ENCODE data around the gene NPR1.

DNA sequence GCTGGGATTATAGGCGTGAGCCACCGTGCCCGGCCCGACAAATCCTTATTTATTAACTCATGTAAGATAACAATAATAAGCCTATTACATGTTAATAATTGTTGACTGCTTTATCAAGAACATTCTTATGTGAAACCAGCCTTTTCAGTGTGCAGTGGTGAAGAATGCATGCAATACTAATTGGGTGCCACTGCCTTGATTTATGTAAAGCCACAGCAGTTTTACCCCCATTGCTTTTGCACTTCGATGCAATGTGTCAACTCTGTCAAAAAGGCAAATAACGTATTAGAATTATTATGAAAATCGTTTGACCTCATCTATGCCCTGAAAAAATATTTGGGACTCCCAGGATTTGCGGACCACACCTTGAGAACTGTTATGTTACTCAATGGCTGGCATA lies 18.3 kb downstream of the NPR1 start:
- TF ChIP-seq ZNF232 (CRISPR knock-in tag; IDR thresholded peaks at IDR 0.05; ENCODE audit: borderline replicate concordance) (no peak), POLR2A (IDR thresholded peaks at IDR 0.05; ENCODE audit: insufficient read depth in 1 of 2, low read depth in 2 of 2, low read length in 2 of 2) (no peak), ZBTB7B (CRISPR knock-in tag; IDR thresholded peaks at IDR 0.05) (no peak), MXI1 (IDR thresholded peaks at IDR 0.05; ENCODE audit: borderline replicate concordance, low read depth, low read length) (no peak), U2AF2 (IDR thresholded peaks at IDR 0.05; ENCODE audit: low read depth, low read length) (no peak), ZNF530 (CRISPR knock-in tag; IDR thresholded peaks at IDR 0.05; ENCODE audit: low read depth) (no peak), TARDBP (CRISPR knock-in tag; IDR thresholded peaks at IDR 0.05) (no peak), ZSCAN12 (CRISPR knock-in tag; IDR thresholded peaks at IDR 0.05) (no peak), GZF1 (CRISPR knock-in tag; IDR thresholded peaks at IDR 0.05) (no peak), ZBTB42 (CRISPR knock-in tag; IDR thresholded peaks at IDR 0.05) (no peak), ZNF335 (CRISPR knock-in tag; IDR thresholded peaks at IDR 0.05) (no peak), TRIM24 (CRISPR knock-in tag; IDR thresholded peaks at IDR 0.05) (no peak), POGZ (CRISPR knock-in tag; IDR thresholded peaks at IDR 0.05) (no peak)
- TF ChIP-seq, protein P1, sequence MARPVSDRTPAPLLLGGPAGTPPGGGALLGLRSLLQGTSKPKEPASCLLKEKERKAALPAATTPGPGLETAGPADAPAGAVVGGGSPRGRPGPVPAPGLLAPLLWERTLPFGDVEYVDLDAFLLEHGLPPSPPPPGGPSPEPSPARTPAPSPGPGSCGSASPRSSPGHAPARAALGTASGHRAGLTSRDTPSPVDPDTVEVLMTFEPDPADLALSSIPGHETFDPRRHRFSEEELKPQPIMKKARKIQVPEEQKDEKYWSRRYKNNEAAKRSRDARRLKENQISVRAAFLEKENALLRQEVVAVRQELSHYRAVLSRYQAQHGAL (CRISPR knock-in tag; IDR thresholded peaks at IDR 0.05; ENCODE audit: not compliant biosample characterization), result no peak

Data from HepG2 (cell line).